ENCODE results near the gene PCGF6.

PCGF6 gene

GRCh38 chr10:103367379-103367781 lies 16.4 kb upstream of the PCGF6 start (continued):
- TF ChIP-seq REPIN1 (tag by site-specific recombination; IDR thresholded peaks at IDR 0.05; ENCODE audit: low read depth) (no peak), ZNF791 (tag by site-specific recombination; IDR thresholded peaks at IDR 0.05) (no peak), ZNF24 (tag by site-specific recombination; IDR thresholded peaks at IDR 0.05) (0 out of 2 replicates have a peak, but pooled peaks have one; percentile 72), SALL2 (tag by site-specific recombination; IDR thresholded peaks at IDR 0.05; ENCODE audit: borderline replicate concordance) (no peak), ZIC2 (tag by site-specific recombination; IDR thresholded peaks at IDR 0.05) (no peak), SP3 (tag by site-specific recombination; IDR thresholded peaks at IDR 0.05) (no peak), ZNF544 (tag by site-specific recombination; IDR thresholded peaks at IDR 0.05) (no peak), ZBTB21 (tag by site-specific recombination; IDR thresholded peaks at IDR 0.05) (no peak), ZNF324 (tag by site-specific recombination; IDR thresholded peaks at IDR 0.05) (no peak; the same call in 1 of the 2 replicates), ZNF514 (tag by site-specific recombination; IDR thresholded peaks at IDR 0.05) (no peak), SETDB1 (IDR thresholded peaks at IDR 0.05; ENCODE audit: insufficient read length, low read length) (peak; percentile 72), ZNF777 (tag by site-specific recombination; IDR thresholded peaks at IDR 0.05; ENCODE audit: borderline replicate concordance) (no peak), ZNF335 (tag by site-specific recombination; conservative IDR thresholded peaks at IDR 0.05) (peak; percentile 99), ZNF830 (tag by site-specific recombination; IDR thresholded peaks at IDR 0.05; ENCODE audit: low read depth) (no peak), ZNF664 (tag by site-specific recombination; IDR thresholded peaks at IDR 0.05) (peak; percentile 42; the same call in 1 of the 2 replicates), ZNF704 (tag by site-specific recombination; IDR thresholded peaks at IDR 0.05) (no peak), ZNF341 (tag by site-specific recombination; IDR thresholded peaks at IDR 0.05; ENCODE audit: low read depth) (peak; percentile 78), ZNF146 (tag by site-specific recombination; IDR thresholded peaks at IDR 0.05) (no peak), ZNF701 (tag by site-specific recombination; IDR thresholded peaks at IDR 0.05) (no peak), GLI4 (tag by site-specific recombination; IDR thresholded peaks at IDR 0.05) (no peak), ZNF518A (tag by site-specific recombination; conservative IDR thresholded peaks at IDR 0.05; ENCODE audit: low read depth) (peak; percentile 72), MZF1 (tag by site-specific recombination; IDR thresholded peaks at IDR 0.05; ENCODE audit: borderline replicate concordance) (no peak), ZNF223 (tag by site-specific recombination; IDR thresholded peaks at IDR 0.05) (no peak), ZNF792 (tag by site-specific recombination; IDR thresholded peaks at IDR 0.05) (no peak), ZNF629 (tag by site-specific recombination; IDR thresholded peaks at IDR 0.05) (no peak; the same call in 1 of the 2 replicates), ZNF510 (tag by site-specific recombination; IDR thresholded peaks at IDR 0.05; ENCODE audit: insufficient replicate concordance) (no peak), ZNF292 (tag by site-specific recombination; IDR thresholded peaks at IDR 0.05; ENCODE audit: borderline replicate concordance, low read depth) (no peak), ZNF473 (tag by site-specific recombination; IDR thresholded peaks at IDR 0.05) (no peak), BCL11B (tag by site-specific recombination; IDR thresholded peaks at IDR 0.05; ENCODE audit: low read depth) (no peak), KLF1 (tag by site-specific recombination; IDR thresholded peaks at IDR 0.05) (no peak), SCRT1 (tag by site-specific recombination; IDR thresholded peaks at IDR 0.05; ENCODE audit: borderline replicate concordance) (no peak)
- TF ChIP-seq, protein P1, sequence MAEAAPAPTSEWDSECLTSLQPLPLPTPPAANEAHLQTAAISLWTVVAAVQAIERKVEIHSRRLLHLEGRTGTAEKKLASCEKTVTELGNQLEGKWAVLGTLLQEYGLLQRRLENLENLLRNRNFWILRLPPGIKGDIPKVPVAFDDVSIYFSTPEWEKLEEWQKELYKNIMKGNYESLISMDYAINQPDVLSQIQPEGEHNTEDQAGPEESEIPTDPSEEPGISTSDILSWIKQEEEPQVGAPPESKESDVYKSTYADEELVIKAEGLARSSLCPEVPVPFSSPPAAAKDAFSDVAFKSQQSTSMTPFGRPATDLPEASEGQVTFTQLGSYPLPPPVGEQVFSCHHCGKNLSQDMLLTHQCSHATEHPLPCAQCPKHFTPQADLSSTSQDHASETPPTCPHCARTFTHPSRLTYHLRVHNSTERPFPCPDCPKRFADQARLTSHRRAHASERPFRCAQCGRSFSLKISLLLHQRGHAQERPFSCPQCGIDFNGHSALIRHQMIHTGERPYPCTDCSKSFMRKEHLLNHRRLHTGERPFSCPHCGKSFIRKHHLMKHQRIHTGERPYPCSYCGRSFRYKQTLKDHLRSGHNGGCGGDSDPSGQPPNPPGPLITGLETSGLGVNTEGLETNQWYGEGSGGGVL (tag by site-specific recombination; IDR thresholded peaks at IDR 0.05): no peak
- TF ChIP-seq, protein P2, sequence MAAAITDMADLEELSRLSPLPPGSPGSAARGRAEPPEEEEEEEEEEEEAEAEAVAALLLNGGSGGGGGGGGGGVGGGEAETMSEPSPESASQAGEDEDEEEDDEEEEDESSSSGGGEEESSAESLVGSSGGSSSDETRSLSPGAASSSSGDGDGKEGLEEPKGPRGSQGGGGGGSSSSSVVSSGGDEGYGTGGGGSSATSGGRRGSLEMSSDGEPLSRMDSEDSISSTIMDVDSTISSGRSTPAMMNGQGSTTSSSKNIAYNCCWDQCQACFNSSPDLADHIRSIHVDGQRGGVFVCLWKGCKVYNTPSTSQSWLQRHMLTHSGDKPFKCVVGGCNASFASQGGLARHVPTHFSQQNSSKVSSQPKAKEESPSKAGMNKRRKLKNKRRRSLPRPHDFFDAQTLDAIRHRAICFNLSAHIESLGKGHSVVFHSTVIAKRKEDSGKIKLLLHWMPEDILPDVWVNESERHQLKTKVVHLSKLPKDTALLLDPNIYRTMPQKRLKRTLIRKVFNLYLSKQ (tag by site-specific recombination; IDR thresholded peaks at IDR 0.05; ENCODE audit: borderline replicate concordance): no peak
